Liver (tissue), 9 donors: ENCODE data around the gene RNF144A. TPM values are rescaled to one million over a fixed set of nuclear protein-coding genes. Genes with fewer than 3 reads are reported as not detected.

Experiments
- DNase-seq: peaks from one replicate; pipeline ENCODE4 v3.0.0-alpha.2; 2017; ENCODE audit warnings: low spot score
- H3K27ac ChIP-seq, 2 donors: one replicate each; pipeline ENCODE4 v1.7.0; 2013; ENCODE audit warnings: inconsistent platforms in 2 of 2, low read length in 2 of 2, control low read depth in 1 of 2, low read depth in 1 of 2, mild to moderate bottlenecking in 1 of 2
- H3K27me3 ChIP-seq, 4 donors: one replicate each; pipeline versions ENCODE4 v1.6.1 to v1.7.0; 2013; ENCODE audit warnings: low read length in 3 of 4, inconsistent platforms in 1 of 4, mild to moderate bottlenecking in 1 of 4, moderate library complexity in 1 of 4; ENCODE audit not compliant: control insufficient read depth in 4 of 4, insufficient read depth in 4 of 4
- H3K36me3 ChIP-seq, 4 donors: one replicate each; pipeline versions ENCODE4 v1.6.1 to v1.7.0; 2013; ENCODE audit warnings: low read length in 3 of 4, mild to moderate bottlenecking in 3 of 4, low read depth in 1 of 4, moderate library complexity in 1 of 4; ENCODE audit not compliant: control insufficient read depth in 4 of 4, insufficient read depth in 3 of 4
- H3K4me1 ChIP-seq, 4 donors: one replicate each; pipeline versions ENCODE4 v1.6.1 to v1.7.0; 2013; ENCODE audit warnings: low read length in 3 of 4, mild to moderate bottlenecking in 3 of 4, moderate library complexity in 1 of 4; ENCODE audit not compliant: control insufficient read depth in 4 of 4, insufficient read depth in 4 of 4
- H3K4me3 ChIP-seq, 3 donors: one replicate each; pipeline versions ENCODE4 v1.6.1 to v1.7.0; 2013; ENCODE audit warnings: low read length in 3 of 3, control low read depth in 1 of 3, low read depth in 1 of 3, mild to moderate bottlenecking in 1 of 3
- H3K9ac ChIP-seq, 2 donors: one replicate each; pipeline ENCODE4 v1.7.0; 2013; ENCODE audit warnings: low read length in 2 of 2, mild to moderate bottlenecking in 2 of 2, moderate library complexity in 2 of 2, control low read depth in 1 of 2, low read depth in 1 of 2
- H3K9me3 ChIP-seq, 4 donors: one replicate each; pipeline versions ENCODE4 v1.6.1 to v1.7.0; 2013; ENCODE audit warnings: low read length in 3 of 4; ENCODE audit not compliant: control insufficient read depth in 4 of 4
- ATF3 ChIP-seq: IDR thresholded peaks from 2 replicates; pipeline ENCODE4 v1.6.1; 2016; ENCODE audit warnings: antibody characterized with exemption
- CTCF ChIP-seq: fragments of 150-350 bp; IDR thresholded peaks from 2 replicates; pipeline ENCODE4 v1.5.1; 2017; ENCODE audit warnings: improper control_type of control experiment, low read depth, low read length; ENCODE audit not compliant: missing input control
- EGR1 ChIP-seq, 2 donors: IDR thresholded peaks; 2 replicates each; pipeline ENCODE4 v1.6.1; 2016 to 2018; ENCODE audit warnings: antibody characterized with exemption in 2 of 2, low read depth in 2 of 2
- FOXA1 ChIP-seq: IDR thresholded peaks from 2 replicates; pipeline ENCODE4 v1.6.1; 2016; ENCODE audit warnings: antibody characterized with exemption
- FOXA2 ChIP-seq: IDR thresholded peaks from 2 replicates; pipeline ENCODE4 v1.6.1; 2016; ENCODE audit warnings: antibody characterized with exemption
- GABPA ChIP-seq, 2 donors: IDR thresholded peaks in 1 of 2; conservative IDR thresholded peaks in 1 of 2; 2 replicates each; pipeline ENCODE4 v1.6.1; 2016; ENCODE audit warnings: antibody characterized with exemption in 2 of 2, mild to moderate bottlenecking in 1 of 2, moderate library complexity in 1 of 2
- HNF4A ChIP-seq, 2 donors: conservative IDR thresholded peaks; 2 replicates each; pipeline ENCODE4 v1.6.1; 2016; ENCODE audit warnings: antibody characterized with exemption in 2 of 2, mild to moderate bottlenecking in 2 of 2
- HNF4G ChIP-seq: IDR thresholded peaks from 2 replicates; pipeline ENCODE4 v1.6.1; 2016; ENCODE audit warnings: antibody characterized with exemption
- JUND ChIP-seq, 2 donors: IDR thresholded peaks; 2 replicates each; pipeline ENCODE4 v1.6.1; 2016; ENCODE audit warnings: antibody characterized with exemption in 2 of 2
- MAX ChIP-seq: IDR thresholded peaks from 2 replicates; pipeline ENCODE4 v1.6.1; 2016; ENCODE audit warnings: antibody characterized with exemption
- NR2F2 ChIP-seq: IDR thresholded peaks from 2 replicates; pipeline ENCODE4 v1.6.1; 2016; ENCODE audit warnings: antibody characterized with exemption
- RAD21 ChIP-seq, 2 donors: IDR thresholded peaks; 2 replicates each; pipeline ENCODE4 v1.6.1; 2016; ENCODE audit warnings: antibody characterized with exemption in 2 of 2, mild to moderate bottlenecking in 2 of 2
- REST ChIP-seq: IDR thresholded peaks from 2 replicates; pipeline ENCODE4 v1.6.1; 2016; ENCODE audit warnings: antibody characterized with exemption, mild to moderate bottlenecking
- RXRA ChIP-seq, 2 donors: IDR thresholded peaks; 2 replicates each; pipeline ENCODE4 v1.6.1; 2017 to 2018; ENCODE audit warnings: antibody characterized with exemption in 2 of 2, mild to moderate bottlenecking in 1 of 2
- SP1 ChIP-seq: IDR thresholded peaks from 2 replicates; pipeline ENCODE4 v1.6.1; 2018; ENCODE audit warnings: antibody characterized with exemption, mild to moderate bottlenecking
- TAF1 ChIP-seq: conservative IDR thresholded peaks from 2 replicates; pipeline ENCODE4 v1.6.1; 2016; ENCODE audit warnings: antibody characterized with exemption, mild to moderate bottlenecking
- YY1 ChIP-seq: IDR thresholded peaks from 2 replicates; pipeline ENCODE4 v1.6.1; 2016; ENCODE audit warnings: antibody characterized with exemption, mild to moderate bottlenecking
- ZBTB33 ChIP-seq: IDR thresholded peaks from 2 replicates; pipeline ENCODE4 v1.6.1; 2016; ENCODE audit warnings: antibody characterized with exemption
- WGBS: extraction: QIAGEN DNeasy Blood & Tissue Kit; methylation state at CpG from one replicate; pipeline ENCODE4 v1.1.7; 2013; 5-methylcytosine and 5-hydroxymethylcytosine counted together
- polyA plus RNA-seq, 2 donors: library from polyadenylated mRNA; stranded (reverse) in 1 of 2; unstranded in 1 of 2; fragments of 200-250 nt in 1 of 2; fragments of >200 nt in 1 of 2; fragmentation: Nextera tagmentation in 1 of 2; extraction: Ambion mirVana in 1 of 2; gene quantifications; one replicate each; pipeline versions ENCODE4 v1.2.1 to v1.2.3, GENCODE V29; 2013 to 2015
- total RNA-seq, 2 donors: library from RNA; depleted of rRNA; stranded (reverse); fragments of >200 nt; gene quantifications; one replicate each; pipeline ENCODE4 v1.2.3, GENCODE V29; 2014
- donor health status: healthy.
- donor health status: healthy.
- donor health status: healthy.
- donor health status: healthy.
- donor health status: healthy.

Gene RNF144A
- total and polyA plus RNA-seq, 4 donors: 1.0 to 10.4 (median 2.3) TPM

GRCh38 chr2:6955511-6956136 lies 38.4 kb downstream of the RNF144A start (continued):
- TF ChIP-seq EGR1 (IDR thresholded peaks at IDR 0.05; ENCODE audit: low read depth in 2 of 2): no peak
- no peak for TF ChIP-seq RAD21 (IDR thresholded peaks at IDR 0.05)
- no peak for TF ChIP-seq TAF1
- no peak for TF ChIP-seq RXRA (IDR thresholded peaks at IDR 0.05)
- no peak for TF ChIP-seq MAX

- Histone ChIP-seq H3K27ac (no peak overlapping the region), H3K4me3 (no peak overlapping the region), H3K27me3 (no peaks in the 10 kb centered on the region), H3K9ac (no peak overlapping the region), H3K9me3 (no peaks in the 10 kb centered on the region), H3K4me1 (no peaks in the 10 kb centered on the region), H3K36me3 (no peaks in the 10 kb centered on the region)
- 95% methylated on average over 3 of the region's 3 CpGs for WGBS
- TF ChIP-seq ATF3 (no peak), HNF4A (conservative IDR thresholded peaks at IDR 0.05) (no peak), REST (no peak), YY1 (no peak), FOXA2 (no peak), HNF4G (no peak), SP1 (no peak), TAF1 (no peak), NR2F2 (no peak), JUND (IDR thresholded peaks at IDR 0.05) (no peak), EGR1 (IDR thresholded peaks at IDR 0.05; ENCODE audit: low read depth in 2 of 2) (no peak), GABPA (IDR thresholded peaks at IDR 0.05 in 1 of 2, conservative IDR thresholded peaks at IDR 0.05 in 1 of 2) (no peak), RXRA (IDR thresholded peaks at IDR 0.05) (no peak), ZBTB33 (no peak), MAX (no peak), CTCF (no peak), FOXA1 (no peak)
- DNase-seq: no peak
Observed at GRCh38 chr2:6956566-6956965, 39.4 kb downstream of the RNF144A start.
